Mammary epithelial cell (primary cell): ENCODE data around the gene SLC9A4.

Experiments used
- EZH2 ChIP-seq: IDR thresholded peaks from 2 replicates; pipeline ENCODE4 v1.6.1; 2012; ENCODE audit warnings: low read length, inconsistent platforms, borderline replicate concordance
- TF ChIP-seq, protein P1 (sequence below), 2 donors: IDR thresholded peaks in 1 of 2; conservative IDR thresholded peaks in 1 of 2; 2 replicates each; pipeline ENCODE4 v1.5.1; 2011 to 2012; ENCODE audit warnings: inconsistent platforms in 2 of 2, low read length in 2 of 2, mild to moderate bottlenecking in 2 of 2, control low read depth in 1 of 2, low read depth in 1 of 2; ENCODE audit not compliant: insufficient read depth in 1 of 2; ENCODE audit errors: extremely low read depth in 1 of 2

DNA sequence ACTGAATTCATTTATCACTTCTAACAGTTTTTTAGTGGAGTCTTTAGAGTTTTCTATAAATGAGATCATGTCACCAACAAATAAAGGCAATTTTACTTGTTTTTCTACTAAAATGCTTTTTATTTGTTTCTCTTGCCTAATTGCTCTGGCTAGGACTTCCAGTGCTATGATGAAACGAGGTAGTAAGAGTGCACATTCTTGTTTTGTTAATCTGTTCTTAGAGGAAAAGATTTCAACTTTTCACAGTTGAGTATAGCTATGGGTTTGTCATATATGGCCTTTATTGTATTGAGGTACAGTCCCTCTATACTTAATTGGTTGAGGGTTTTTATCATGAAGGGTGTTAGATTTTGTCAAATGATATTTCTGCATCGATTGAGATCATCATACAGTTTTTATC, 44.5 kb upstream of the SLC9A4 start:
- TF ChIP-seq, protein P1, sequence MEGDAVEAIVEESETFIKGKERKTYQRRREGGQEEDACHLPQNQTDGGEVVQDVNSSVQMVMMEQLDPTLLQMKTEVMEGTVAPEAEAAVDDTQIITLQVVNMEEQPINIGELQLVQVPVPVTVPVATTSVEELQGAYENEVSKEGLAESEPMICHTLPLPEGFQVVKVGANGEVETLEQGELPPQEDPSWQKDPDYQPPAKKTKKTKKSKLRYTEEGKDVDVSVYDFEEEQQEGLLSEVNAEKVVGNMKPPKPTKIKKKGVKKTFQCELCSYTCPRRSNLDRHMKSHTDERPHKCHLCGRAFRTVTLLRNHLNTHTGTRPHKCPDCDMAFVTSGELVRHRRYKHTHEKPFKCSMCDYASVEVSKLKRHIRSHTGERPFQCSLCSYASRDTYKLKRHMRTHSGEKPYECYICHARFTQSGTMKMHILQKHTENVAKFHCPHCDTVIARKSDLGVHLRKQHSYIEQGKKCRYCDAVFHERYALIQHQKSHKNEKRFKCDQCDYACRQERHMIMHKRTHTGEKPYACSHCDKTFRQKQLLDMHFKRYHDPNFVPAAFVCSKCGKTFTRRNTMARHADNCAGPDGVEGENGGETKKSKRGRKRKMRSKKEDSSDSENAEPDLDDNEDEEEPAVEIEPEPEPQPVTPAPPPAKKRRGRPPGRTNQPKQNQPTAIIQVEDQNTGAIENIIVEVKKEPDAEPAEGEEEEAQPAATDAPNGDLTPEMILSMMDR (conservative IDR thresholded peaks at IDR 0.05 in 1 of 2, IDR thresholded peaks at IDR 0.05 in 1 of 2; ENCODE audit: extremely low read depth in 1 of 2, insufficient read depth in 1 of 2, low read depth in 1 of 2, low read length in 2 of 2) = no peak
- TF ChIP-seq EZH2 = no peak
